AG09309 (cell line): ENCODE results near the gene NCBP1.
"Not testable (repeated sequence)": the region's sequence is repeated elsewhere in the genome, so short reads cannot be mapped to it uniquely, and the experiment has no call there.

Source experiments
- DNase-seq: peaks from one replicate; pipeline ENCODE4 v3.0.0-alpha.2; 2010; ENCODE audit warnings: low read depth
- H3K4me3 ChIP-seq: 2 replicates; pipeline ENCODE4 v1.5.1; 2011; ENCODE audit warnings: mild to moderate bottlenecking, low read depth, low read length, moderate library complexity; ENCODE audit not compliant: control insufficient read depth
- TF ChIP-seq, protein P1 (sequence below): IDR thresholded peaks from 2 replicates; pipeline ENCODE4 v1.5.1; 2011; ENCODE audit warnings: mild to moderate bottlenecking, low read depth, low read length, inconsistent platforms; ENCODE audit not compliant: insufficient read depth, control insufficient read depth; ENCODE audit errors: missing control alignments

NCBP1 gene, protein sequence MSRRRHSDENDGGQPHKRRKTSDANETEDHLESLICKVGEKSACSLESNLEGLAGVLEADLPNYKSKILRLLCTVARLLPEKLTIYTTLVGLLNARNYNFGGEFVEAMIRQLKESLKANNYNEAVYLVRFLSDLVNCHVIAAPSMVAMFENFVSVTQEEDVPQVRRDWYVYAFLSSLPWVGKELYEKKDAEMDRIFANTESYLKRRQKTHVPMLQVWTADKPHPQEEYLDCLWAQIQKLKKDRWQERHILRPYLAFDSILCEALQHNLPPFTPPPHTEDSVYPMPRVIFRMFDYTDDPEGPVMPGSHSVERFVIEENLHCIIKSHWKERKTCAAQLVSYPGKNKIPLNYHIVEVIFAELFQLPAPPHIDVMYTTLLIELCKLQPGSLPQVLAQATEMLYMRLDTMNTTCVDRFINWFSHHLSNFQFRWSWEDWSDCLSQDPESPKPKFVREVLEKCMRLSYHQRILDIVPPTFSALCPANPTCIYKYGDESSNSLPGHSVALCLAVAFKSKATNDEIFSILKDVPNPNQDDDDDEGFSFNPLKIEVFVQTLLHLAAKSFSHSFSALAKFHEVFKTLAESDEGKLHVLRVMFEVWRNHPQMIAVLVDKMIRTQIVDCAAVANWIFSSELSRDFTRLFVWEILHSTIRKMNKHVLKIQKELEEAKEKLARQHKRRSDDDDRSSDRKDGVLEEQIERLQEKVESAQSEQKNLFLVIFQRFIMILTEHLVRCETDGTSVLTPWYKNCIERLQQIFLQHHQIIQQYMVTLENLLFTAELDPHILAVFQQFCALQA

DNA sequence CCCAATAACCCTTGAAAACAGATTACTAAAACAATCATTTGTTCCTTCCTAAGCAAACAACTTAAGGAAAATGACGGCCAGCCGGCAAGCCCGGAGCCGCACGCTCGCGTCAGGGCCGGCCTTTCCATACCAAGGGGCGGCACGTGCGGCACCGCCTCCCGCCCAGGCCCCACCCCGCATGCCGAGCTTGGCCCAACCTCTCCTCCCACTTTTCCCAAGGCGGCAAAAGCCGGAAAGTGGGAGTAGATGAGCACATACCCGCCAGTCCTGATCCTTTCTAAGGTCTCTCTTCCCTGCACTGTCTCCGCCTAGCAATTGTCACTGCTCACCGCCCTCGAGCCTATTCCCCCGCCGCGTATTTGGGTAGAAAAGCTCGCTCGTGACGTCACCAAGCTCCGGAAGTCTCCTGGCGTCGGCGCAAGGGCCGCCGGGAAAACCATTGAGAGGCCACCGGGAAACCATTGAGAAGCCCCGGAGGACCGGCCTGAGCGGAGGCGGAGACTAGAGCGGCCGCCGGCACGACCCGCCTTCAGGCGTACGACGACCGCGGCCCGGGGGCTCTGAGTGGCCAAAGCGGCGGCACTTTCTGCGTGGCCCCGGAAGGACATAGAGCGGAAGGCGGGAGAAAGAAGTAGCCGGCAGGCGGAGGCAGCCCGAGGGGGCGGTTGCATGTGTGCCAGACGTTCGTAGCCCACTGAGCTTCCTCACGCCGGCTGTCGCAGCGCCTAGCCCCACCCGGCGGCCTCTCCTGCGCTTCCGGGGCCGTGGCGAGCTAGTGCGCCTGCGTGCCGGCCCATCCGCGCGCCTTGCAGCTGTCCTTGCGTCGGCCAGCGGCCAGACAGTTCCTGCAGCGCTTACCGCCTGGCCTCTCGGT, at the start of gene NCBP1, which contains the start of gene TSTD2:
Gene NCBP1 (plus strand): TSS at position 837 of the 874 bp plus-strand sequence. CDS start 61 bp downstream, outside the sequence.
Gene TSTD2 (minus strand): TSS at position 384 of the 874 bp plus-strand sequence. CDS start 5,806 bp downstream, outside the sequence.
- TF ChIP-seq, protein P1, sequence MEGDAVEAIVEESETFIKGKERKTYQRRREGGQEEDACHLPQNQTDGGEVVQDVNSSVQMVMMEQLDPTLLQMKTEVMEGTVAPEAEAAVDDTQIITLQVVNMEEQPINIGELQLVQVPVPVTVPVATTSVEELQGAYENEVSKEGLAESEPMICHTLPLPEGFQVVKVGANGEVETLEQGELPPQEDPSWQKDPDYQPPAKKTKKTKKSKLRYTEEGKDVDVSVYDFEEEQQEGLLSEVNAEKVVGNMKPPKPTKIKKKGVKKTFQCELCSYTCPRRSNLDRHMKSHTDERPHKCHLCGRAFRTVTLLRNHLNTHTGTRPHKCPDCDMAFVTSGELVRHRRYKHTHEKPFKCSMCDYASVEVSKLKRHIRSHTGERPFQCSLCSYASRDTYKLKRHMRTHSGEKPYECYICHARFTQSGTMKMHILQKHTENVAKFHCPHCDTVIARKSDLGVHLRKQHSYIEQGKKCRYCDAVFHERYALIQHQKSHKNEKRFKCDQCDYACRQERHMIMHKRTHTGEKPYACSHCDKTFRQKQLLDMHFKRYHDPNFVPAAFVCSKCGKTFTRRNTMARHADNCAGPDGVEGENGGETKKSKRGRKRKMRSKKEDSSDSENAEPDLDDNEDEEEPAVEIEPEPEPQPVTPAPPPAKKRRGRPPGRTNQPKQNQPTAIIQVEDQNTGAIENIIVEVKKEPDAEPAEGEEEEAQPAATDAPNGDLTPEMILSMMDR = peak; percentile 2
- H3K4me3 ChIP-seq = peak within 1 kb of the TSS; percentile 88
- peak; percentile 92 for DNase-seq

DNA sequence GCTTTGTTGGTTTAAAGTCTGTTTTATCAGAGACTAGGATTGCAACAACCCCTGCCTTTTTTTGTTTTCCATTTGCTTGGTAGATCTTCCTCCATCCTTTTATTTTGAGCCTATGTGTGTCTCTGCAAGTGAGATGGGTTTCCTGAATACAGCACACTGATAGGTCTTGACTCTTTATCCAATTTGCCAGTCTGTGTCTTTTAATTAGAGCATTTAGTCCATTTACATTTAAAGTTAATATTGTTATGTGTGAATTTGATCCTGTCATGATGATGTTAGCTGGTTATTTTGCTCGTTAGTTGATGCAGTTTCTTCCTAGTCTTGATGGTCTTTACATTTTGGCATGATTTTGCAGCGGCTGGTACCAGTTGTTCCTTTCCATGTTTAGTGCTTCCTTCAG, 48.8 kb upstream of the NCBP1 start:
- not testable (repeated sequence) for DNase-seq, H3K4me3 ChIP-seq

DNA sequence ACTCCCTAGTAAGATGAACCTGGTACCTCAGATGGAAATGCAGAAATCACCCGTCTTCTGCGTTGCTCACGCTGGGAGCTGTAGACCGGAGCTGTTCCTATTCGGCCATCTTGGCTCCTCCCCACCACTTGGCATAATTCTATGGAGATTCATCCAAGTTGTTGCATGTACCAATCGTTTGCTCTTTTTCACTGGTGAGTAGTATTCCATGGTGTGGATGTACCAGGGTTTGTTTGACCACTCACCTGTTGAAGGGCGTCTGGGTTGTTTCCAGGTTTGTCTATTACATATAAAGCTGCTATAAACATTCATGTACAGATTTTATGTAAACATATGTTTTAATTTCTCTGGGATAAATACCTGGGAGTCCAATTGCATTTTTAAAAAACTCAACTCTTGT, 46.7 kb upstream of the NCBP1 start:
- DNase-seq, H3K4me3 ChIP-seq: not testable (repeated sequence)

DNA sequence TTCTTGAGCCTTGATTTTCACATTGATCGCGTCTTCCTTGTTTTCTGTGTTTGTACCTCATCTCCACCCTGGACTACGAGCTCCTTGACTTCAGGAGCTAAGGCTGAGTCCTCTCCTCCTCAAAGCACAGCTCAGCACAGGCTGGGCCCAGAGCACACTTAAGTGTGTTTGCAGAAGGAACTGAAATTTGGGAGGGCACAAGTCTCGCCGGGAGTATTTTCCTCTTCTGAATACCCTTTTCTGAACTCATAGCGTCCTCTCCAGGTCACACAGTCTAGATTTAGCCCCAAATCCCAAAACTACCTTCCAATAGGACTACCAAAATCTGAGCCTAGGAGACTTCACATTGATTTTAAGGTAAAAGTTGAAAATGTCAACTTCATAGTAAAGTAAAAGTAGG, 42.1 kb upstream of the NCBP1 start:
- TF ChIP-seq, protein P1 = no peak
- H3K4me3 ChIP-seq = no peak overlapping the region
- no peak for DNase-seq

DNA sequence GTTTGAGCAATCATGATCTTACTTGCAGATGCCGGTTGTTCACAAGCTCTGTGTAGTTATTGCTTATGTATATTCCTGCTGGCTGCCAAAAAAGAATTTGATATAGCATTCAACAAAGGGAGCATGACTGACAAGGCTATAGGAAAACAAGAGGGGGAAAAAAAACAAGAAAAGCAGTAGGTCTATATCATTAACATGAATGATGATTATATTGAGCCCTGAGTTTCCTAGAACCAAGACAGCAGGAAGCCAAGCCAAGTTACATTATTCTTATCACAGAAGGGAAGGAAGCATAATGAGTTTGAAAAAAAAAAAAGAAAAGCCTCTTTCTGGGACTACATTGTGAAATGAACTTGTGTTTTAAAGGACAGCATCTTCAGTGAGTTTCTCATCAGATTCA, 41.5 kb upstream of the NCBP1 start:
- no peak overlapping the region for H3K4me3 ChIP-seq
- TF ChIP-seq, protein P1 = no peak
- DNase-seq = no peak

DNA sequence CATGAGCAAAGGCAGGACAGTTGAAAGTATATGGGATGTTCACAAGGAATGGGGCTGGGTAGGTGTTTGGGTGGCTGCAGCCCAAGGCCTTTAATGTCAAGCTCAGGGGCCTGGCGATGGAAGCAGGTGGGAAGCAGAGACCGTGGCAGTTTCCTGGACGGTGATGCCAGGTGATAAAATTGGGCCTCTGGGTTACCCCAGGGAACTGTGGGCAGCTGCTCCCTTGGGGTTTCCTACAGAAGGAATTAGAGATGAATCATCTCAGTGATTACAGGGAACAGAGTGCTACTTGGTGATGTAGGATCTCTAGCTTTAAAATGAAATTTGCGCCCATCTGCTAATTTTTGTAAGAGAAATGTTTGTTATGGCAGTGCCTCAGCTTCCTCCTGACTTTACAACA, 39.7 kb upstream of the NCBP1 start:
- H3K4me3 ChIP-seq = no peak overlapping the region
- TF ChIP-seq, protein P1 = no peak
- no peak for DNase-seq

DNA sequence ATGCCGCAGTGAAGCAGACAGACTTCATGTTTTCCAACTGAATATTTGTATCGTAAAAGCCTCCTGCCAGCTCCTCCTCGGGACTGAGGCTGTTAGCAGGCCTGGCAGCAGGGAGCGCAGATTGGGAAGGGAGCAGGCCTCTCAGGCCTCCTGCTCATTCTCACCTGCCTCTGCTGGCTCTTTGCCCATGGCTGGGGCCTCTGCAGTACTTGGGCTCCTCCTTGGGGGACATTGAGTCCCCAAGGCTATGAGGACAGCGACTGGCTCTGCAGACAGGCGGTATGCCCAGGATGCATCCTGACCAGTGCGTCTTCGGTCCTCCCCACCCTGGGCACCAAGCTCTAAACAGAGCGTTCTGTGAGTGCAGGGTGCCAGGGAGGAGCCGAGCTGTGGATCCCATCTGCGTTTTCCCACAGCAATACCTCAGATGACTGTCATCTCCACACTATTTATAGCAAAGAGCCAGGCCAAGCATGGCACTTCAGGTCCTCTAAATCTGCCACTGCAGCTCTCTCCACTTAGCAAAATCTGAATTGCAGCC, 39.2 kb upstream of the NCBP1 start:
- no peak overlapping the region for H3K4me3 ChIP-seq
- DNase-seq = no peak
- TF ChIP-seq, protein P1 = no peak
